Neural progenitor cell (in vitro differentiated cells): ENCODE measurements around the gene ACYP1. TPM values are rescaled to one million over a fixed set of nuclear protein-coding genes. Genes with fewer than 3 reads are reported as not detected.

ENCODE experiments used
- DNase-seq: peaks from one replicate; pipeline ENCODE4 v3.0.0-alpha.2; 2016; ENCODE audit warnings: low spot score
- H2AFZ ChIP-seq: fragments of 200-600 bp; sonication (generic); replicated peaks from 2 replicates; pipeline ENCODE4 v1.6.1; 2016; ENCODE audit warnings: antibody characterized with exemption
- H3F3A ChIP-seq: fragments of 200-600 bp; sonication (generic); 2 replicates; pipeline ENCODE4 v1.6.1; 2016; ENCODE audit warnings: antibody characterized with exemption, low read depth
- H3K27ac ChIP-seq: fragments of 200-600 bp; sonication (generic); 2 replicates; pipeline ENCODE4 v1.5.1; 2016; ENCODE audit warnings: mild to moderate bottlenecking
- H3K27me3 ChIP-seq: fragments of 200-600 bp; sonication (generic); 2 replicates; pipeline ENCODE4 v1.6.1; 2016; ENCODE audit warnings: mild to moderate bottlenecking, moderate library complexity
- H3K36me3 ChIP-seq: fragments of 200-600 bp; sonication (generic); 2 replicates; pipeline ENCODE4 v1.5.1; 2016
- H3K4me1 ChIP-seq: fragments of 200-600 bp; sonication (generic); 2 replicates; pipeline ENCODE4 v1.6.1; 2016; ENCODE audit warnings: mixed run types
- H3K4me2 ChIP-seq: fragments of 200-600 bp; sonication (generic); 2 replicates; pipeline ENCODE4 v1.6.1; 2016
- H3K4me3 ChIP-seq: fragments of 200-600 bp; sonication (generic); 2 replicates; pipeline ENCODE4 v1.5.1; 2016
- H3K79me2 ChIP-seq: fragments of 200-600 bp; sonication (generic); 2 replicates; pipeline ENCODE4 v1.6.1; 2016; ENCODE audit warnings: low read depth
- H3K9ac ChIP-seq: fragments of 200-600 bp; sonication (generic); 2 replicates; pipeline ENCODE4 v1.6.1; 2016
- H3K9me3 ChIP-seq: fragments of 200-600 bp; sonication (generic); 2 replicates; pipeline ENCODE4 v1.5.1; 2016; ENCODE audit warnings: low read depth
- H4K20me1 ChIP-seq: fragments of 200-600 bp; sonication (generic); 2 replicates; pipeline ENCODE4 v1.6.1; 2016; ENCODE audit warnings: low read depth
- H3K27ac Mint-ChIP-seq: 3 replicates; pipeline ENCODE4 v1.8.0; 2021; ENCODE audit warnings: mixed read lengths
- H3K27me3 Mint-ChIP-seq: 2 replicates; pipeline ENCODE4 v1.8.0; 2022; ENCODE audit warnings: low read depth, mild to moderate bottlenecking, inconsistent platforms, moderate library complexity, mixed read lengths; ENCODE audit not compliant: insufficient read depth
- H3K36me3 Mint-ChIP-seq: 3 replicates; pipeline ENCODE4 v1.8.0; 2021; ENCODE audit warnings: mixed read lengths
- H3K4me1 Mint-ChIP-seq: 3 replicates; pipeline ENCODE4 v1.8.0; 2021; ENCODE audit warnings: mixed read lengths
- H3K4me3 Mint-ChIP-seq: 3 replicates; pipeline ENCODE4 v1.8.0; 2021; ENCODE audit warnings: mild to moderate bottlenecking, moderate library complexity, mixed read lengths
- H3K9me3 Mint-ChIP-seq: 3 replicates; pipeline ENCODE4 v1.8.0; 2020; ENCODE audit warnings: mixed read lengths
- EZH2 ChIP-seq: fragments of 200-600 bp; sonication (generic); IDR thresholded peaks from 2 replicates; pipeline ENCODE4 v1.6.1; 2017; ENCODE audit warnings: antibody characterized with exemption, mild to moderate bottlenecking, moderate library complexity
- EZH2phosphoT487 ChIP-seq: fragments of 200-600 bp; sonication (generic); IDR thresholded peaks from 2 replicates; pipeline ENCODE4 v1.6.1; 2017; ENCODE audit warnings: antibody characterized with exemption
- total RNA-seq: library from RNA; depleted of rRNA; stranded (reverse); fragments of >200 nt; gene quantifications from 2 replicates; pipeline ENCODE4 v1.2.3, GENCODE V29; 2015; ENCODE audit warnings: low replicate concordance
- TF ChIP-seq, protein P1 (sequence below): fragments of 200-600 bp; sonication (generic); IDR thresholded peaks from 2 replicates; pipeline ENCODE4 v1.5.1; 2017; ENCODE audit warnings: antibody characterized with exemption, mild to moderate bottlenecking

ACYP1 gene
- total RNA-seq, 1 donor from 2014 or later: 43.1 TPM

DNA sequence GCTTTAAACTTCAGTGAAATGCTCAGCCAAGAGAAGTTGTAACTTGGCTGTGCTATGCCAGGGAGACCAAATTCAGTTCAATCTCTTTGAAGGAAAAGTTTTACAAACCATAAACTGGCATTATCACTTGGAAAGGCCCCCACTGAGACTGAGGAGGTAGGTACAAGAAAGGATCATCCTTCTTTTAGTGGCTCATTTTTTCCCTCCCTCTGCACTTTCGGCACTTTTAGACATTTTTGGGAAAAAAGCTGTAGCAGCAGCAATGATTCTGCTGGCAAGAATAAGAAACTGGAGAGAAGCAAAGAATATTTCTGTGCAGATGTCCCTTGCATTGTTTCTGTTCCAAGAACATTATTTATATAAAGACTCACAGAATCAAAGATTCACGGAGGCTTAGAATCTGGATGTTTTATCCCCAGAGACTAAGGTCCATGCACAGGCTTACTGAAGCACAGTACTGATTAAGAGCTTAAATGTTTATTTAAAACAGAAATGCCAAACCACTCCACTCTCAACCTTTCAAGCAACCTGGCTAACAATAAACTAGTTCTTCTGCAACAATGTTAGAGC lies 17.9 kb upstream of the ACYP1 start:
- Histone ChIP-seq H3K27ac (no peak overlapping the region), H3K36me3 (no peaks in the 10 kb centered on the region), H3K79me2 (no peaks in the 10 kb centered on the region), H3K4me2 (no peak overlapping the region), H2AFZ (no peak overlapping the region), H3K4me3 (no peak overlapping the region), H3K9ac (no peak overlapping the region), H3K9me3 (no peaks in the 10 kb centered on the region), H3K4me1 (no peaks in the 10 kb centered on the region), H3F3A (no peaks in the 10 kb centered on the region), H4K20me1 (no peaks in the 10 kb centered on the region), H3K27me3 (no peaks in the 10 kb centered on the region)
- H3K27ac Mint-ChIP-seq: no peak overlapping the region
- H3K4me3 Mint-ChIP-seq: no peak overlapping the region
- TF ChIP-seq EZH2 (no peak), EZH2phosphoT487 (no peak)
- TF ChIP-seq, protein P1, sequence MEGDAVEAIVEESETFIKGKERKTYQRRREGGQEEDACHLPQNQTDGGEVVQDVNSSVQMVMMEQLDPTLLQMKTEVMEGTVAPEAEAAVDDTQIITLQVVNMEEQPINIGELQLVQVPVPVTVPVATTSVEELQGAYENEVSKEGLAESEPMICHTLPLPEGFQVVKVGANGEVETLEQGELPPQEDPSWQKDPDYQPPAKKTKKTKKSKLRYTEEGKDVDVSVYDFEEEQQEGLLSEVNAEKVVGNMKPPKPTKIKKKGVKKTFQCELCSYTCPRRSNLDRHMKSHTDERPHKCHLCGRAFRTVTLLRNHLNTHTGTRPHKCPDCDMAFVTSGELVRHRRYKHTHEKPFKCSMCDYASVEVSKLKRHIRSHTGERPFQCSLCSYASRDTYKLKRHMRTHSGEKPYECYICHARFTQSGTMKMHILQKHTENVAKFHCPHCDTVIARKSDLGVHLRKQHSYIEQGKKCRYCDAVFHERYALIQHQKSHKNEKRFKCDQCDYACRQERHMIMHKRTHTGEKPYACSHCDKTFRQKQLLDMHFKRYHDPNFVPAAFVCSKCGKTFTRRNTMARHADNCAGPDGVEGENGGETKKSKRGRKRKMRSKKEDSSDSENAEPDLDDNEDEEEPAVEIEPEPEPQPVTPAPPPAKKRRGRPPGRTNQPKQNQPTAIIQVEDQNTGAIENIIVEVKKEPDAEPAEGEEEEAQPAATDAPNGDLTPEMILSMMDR: no peak
- H3K4me1 Mint-ChIP-seq: no peaks in the 10 kb centered on the region
- no peaks in the 10 kb centered on the region for H3K9me3 Mint-ChIP-seq
- DNase-seq: no peak
- peaks cover 13% of the 10 kb centered on the region for H3K36me3 Mint-ChIP-seq
- peaks cover 2% of the 10 kb centered on the region for H3K27me3 Mint-ChIP-seq

DNA sequence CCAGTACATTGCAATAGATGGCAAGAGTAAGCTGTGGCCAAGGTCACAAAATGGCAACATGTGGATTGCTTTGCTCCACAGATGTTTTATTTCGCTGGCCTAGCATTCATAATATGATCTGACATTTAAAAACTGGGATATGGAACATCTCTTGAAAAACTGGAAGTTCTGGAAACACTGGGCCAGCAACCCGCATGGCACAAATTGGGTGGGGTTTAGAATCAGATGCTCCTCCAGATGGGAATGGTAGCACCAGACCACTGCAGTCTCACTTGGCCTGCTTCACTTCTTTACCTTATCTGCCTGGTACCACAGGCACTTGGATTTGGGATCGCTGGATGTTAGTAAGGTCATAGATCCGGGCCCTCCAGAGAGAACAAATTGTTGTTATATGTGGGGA lies 15.7 kb upstream of the ACYP1 start:
- Mint-ChIP-seq H3K4me3 (no peak overlapping the region), H3K4me1 (no peaks in the 10 kb centered on the region), H3K36me3 (peaks cover 7% of the 10 kb centered on the region), H3K27ac (no peak overlapping the region), H3K27me3 (peaks cover 2% of the 10 kb centered on the region), H3K9me3 (no peaks in the 10 kb centered on the region)
- Histone ChIP-seq H3K4me3 (no peak overlapping the region), H3K79me2 (no peaks in the 10 kb centered on the region), H3K4me2 (no peak overlapping the region), H3F3A (no peaks in the 10 kb centered on the region), H3K27ac (no peak overlapping the region), H3K9me3 (no peaks in the 10 kb centered on the region), H3K4me1 (no peaks in the 10 kb centered on the region), H2AFZ (no peak overlapping the region), H3K27me3 (no peaks in the 10 kb centered on the region), H3K36me3 (no peaks in the 10 kb centered on the region), H4K20me1 (no peaks in the 10 kb centered on the region), H3K9ac (no peak overlapping the region)
- DNase-seq: no peak
- no peak for TF ChIP-seq EZH2
- TF ChIP-seq, protein P1: no peak
- no peak for TF ChIP-seq EZH2phosphoT487

DNA sequence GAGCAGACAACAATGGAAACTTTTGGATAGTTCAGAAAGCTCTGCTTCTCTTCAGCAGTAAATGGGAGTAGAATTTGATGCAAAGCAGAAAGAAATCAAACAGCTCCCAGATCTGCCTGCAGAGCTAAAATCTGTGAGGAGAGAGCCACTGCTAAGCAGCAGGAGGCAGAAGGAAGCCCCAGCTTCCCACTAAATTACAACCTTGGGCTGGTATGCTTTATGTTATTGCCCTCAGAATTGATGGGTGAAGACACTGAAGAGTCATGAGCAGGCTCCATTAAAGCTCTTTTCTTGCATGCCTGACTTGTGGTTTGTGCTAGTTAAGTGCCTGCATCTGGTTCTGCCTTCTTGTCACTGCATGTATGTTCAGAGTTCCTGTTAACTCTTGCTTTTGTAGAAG lies 14.0 kb upstream of the ACYP1 start:
- H3K9me3 Mint-ChIP-seq: no peaks in the 10 kb centered on the region
- H3K27ac Mint-ChIP-seq: no peak overlapping the region
- Histone ChIP-seq H3K9me3 (no peaks in the 10 kb centered on the region), H3K27me3 (no peaks in the 10 kb centered on the region), H4K20me1 (no peaks in the 10 kb centered on the region), H3K36me3 (no peaks in the 10 kb centered on the region), H3K4me3 (no peak overlapping the region), H3K27ac (no peak overlapping the region), H3K4me2 (no peak overlapping the region), H2AFZ (no peak overlapping the region), H3F3A (no peaks in the 10 kb centered on the region), H3K4me1 (no peaks in the 10 kb centered on the region), H3K9ac (no peak overlapping the region), H3K79me2 (no peaks in the 10 kb centered on the region)
- no peaks in the 10 kb centered on the region for H3K27me3 Mint-ChIP-seq
- H3K4me1 Mint-ChIP-seq: no peaks in the 10 kb centered on the region
- TF ChIP-seq, protein P1: no peak
- no peak for TF ChIP-seq EZH2
- TF ChIP-seq EZH2phosphoT487: no peak
- no peak overlapping the region for H3K4me3 Mint-ChIP-seq
- H3K36me3 Mint-ChIP-seq: peaks cover 4% of the 10 kb centered on the region
- DNase-seq: no peak
